Sigmoid colon (tissue), 7 donors: Measurements from ENCODE around the gene IL3. TPM values are rescaled to one million over a fixed set of nuclear protein-coding genes. Genes with fewer than 3 reads are reported as not detected.

Experiments
- DNase-seq: peaks from one replicate; pipeline ENCODE4 v3.0.0-alpha.2; 2019
- H3K27ac ChIP-seq, 4 donors: fragments of 200-600 bp; sonication (generic); one replicate each; pipeline ENCODE4 v1.5.1; 2016 to 2019; ENCODE audit warnings: mild to moderate bottlenecking in 1 of 4
- H3K27me3 ChIP-seq, 3 donors: fragments of 200-600 bp; sonication (generic); one replicate each; pipeline ENCODE4 v1.5.1; 2019; ENCODE audit warnings: mild to moderate bottlenecking in 1 of 3
- H3K36me3 ChIP-seq, 4 donors: fragments of 200-600 bp; sonication (generic); one replicate each; pipeline ENCODE4 v1.5.1; 2016 to 2019
- H3K4me1 ChIP-seq, 4 donors: fragments of 200-600 bp; sonication (generic); one replicate each; pipeline ENCODE4 v1.5.1; 2017 to 2019
- H3K4me3 ChIP-seq, 4 donors: fragments of 200-600 bp; sonication (generic); one replicate each; pipeline ENCODE4 v1.5.1; 2017 to 2019; ENCODE audit warnings: mild to moderate bottlenecking in 2 of 4, moderate library complexity in 1 of 4
- H3K9me3 ChIP-seq, 4 donors: fragments of 200-600 bp in 3 of 4; sonication (generic) in 3 of 4; one replicate each; pipeline versions ENCODE4 v1.5.1 to v1.6.1; 2013 to 2019
- CTCF ChIP-seq, 4 experiments: fragments of 450-650 bp in 3 of 4; fragments of 200-600 bp in 1 of 4; IDR thresholded peaks; one replicate each; pipeline ENCODE4 v1.5.1; 2016 to 2019; ENCODE audit warnings: antibody characterized with exemption in 4 of 4, mild to moderate bottlenecking in 3 of 4, moderate library complexity in 2 of 4
- EP300 ChIP-seq, 4 donors: sonication (generic); formaldehyde crosslinking; IDR thresholded peaks; one replicate each; pipeline ENCODE4 v1.6.1; 2017; ENCODE audit warnings: antibody characterized with exemption in 4 of 4
- POLR2A ChIP-seq, 2 donors: fragments of 450-650 bp; IDR thresholded peaks; one replicate each; pipeline ENCODE4 v1.6.1; 2016; ENCODE audit warnings: antibody characterized with exemption in 2 of 2, mild to moderate bottlenecking in 2 of 2, moderate library complexity in 2 of 2
- POLR2AphosphoS5 ChIP-seq, 4 donors: sonication (generic); formaldehyde crosslinking; IDR thresholded peaks; one replicate each; pipeline ENCODE4 v1.6.1; 2017; ENCODE audit warnings: antibody characterized with exemption in 4 of 4
- WGBS, 2 donors: extraction: QIAGEN DNeasy Blood & Tissue Kit; methylation state at CpG; one replicate each; pipeline ENCODE4 v1.1.7; 2013; 5-methylcytosine and 5-hydroxymethylcytosine counted together
- intact Hi-C: fragments of 100-400 bp; cut with DNase I; formaldehyde crosslinking; loops from one replicate; pipeline ENCODE4 v1.15.1; 2023
- polyA plus RNA-seq, 3 donors: library from polyadenylated mRNA; stranded (reverse); fragments of 200-250 nt; gene quantifications; one replicate each; pipeline ENCODE4 v1.2.3, GENCODE V29; 2013
- total RNA-seq, 4 donors: library from RNA; depleted of rRNA; stranded (reverse); fragments of >200 nt; gene quantifications; one replicate each; pipeline ENCODE4 v1.1.0, GENCODE V29; 2016
- donor health status: healthy with polysubstance abuse.
- donor health status: Bipolar disorder and iron deficiency.
- donor health status: healthy.

The IL3 gene
- total and polyA plus RNA-seq, 7 donors: not detected

- no peak overlapping the region for H3K27ac ChIP-seq
- no peak for TF ChIP-seq POLR2A (IDR thresholded peaks at IDR 0.05)
- TF ChIP-seq EP300 (IDR thresholded peaks at IDR 0.05): no peak
- TF ChIP-seq CTCF (IDR thresholded peaks at IDR 0.05): no peak
- TF ChIP-seq POLR2AphosphoS5 (IDR thresholded peaks at IDR 0.05): no peak
- H3K4me3 ChIP-seq: no peak overlapping the region
- intact Hi-C loops: no loop called here
- peaks cover 0 to under 1% (median under 1%) of the 10 kb centered on the region in 4 donors for H3K4me1 ChIP-seq
- WGBS, 2 donors: 75 to 88% methylated on average over 5 of the region's 5 CpGs
- no peak for DNase-seq
- no peaks in the 10 kb centered on the region for H3K9me3 ChIP-seq
- no peaks in the 10 kb centered on the region for H3K27me3 ChIP-seq
- no peaks in the 10 kb centered on the region for H3K36me3 ChIP-seq
Observed at GRCh38 chr5:132098151-132098594, 37.7 kb downstream of the IL3 start.

GRCh38 chr5:132098621-132099020 is 38.2 kb downstream of the IL3 start:
- no peak overlapping the region for H3K27ac ChIP-seq
- no peaks in the 10 kb centered on the region for H3K9me3 ChIP-seq
- no peak overlapping the region for H3K4me3 ChIP-seq
- intact Hi-C loops: no loop called here
- peaks cover 0 to 5% (median 2%) of the 10 kb centered on the region in 4 donors for H3K4me1 ChIP-seq
- no peak for DNase-seq
- no peaks in the 10 kb centered on the region for H3K27me3 ChIP-seq
- TF ChIP-seq EP300 (IDR thresholded peaks at IDR 0.05) (no peak), CTCF (IDR thresholded peaks at IDR 0.05) (no peak), POLR2AphosphoS5 (IDR thresholded peaks at IDR 0.05) (no peak), POLR2A (IDR thresholded peaks at IDR 0.05) (no peak)
- H3K36me3 ChIP-seq: no peaks in the 10 kb centered on the region

- Histone ChIP-seq H3K4me1 (peaks cover 0 to 10% (median 4%) of the 10 kb centered on the region in 4 donors), H3K27ac (no peak overlapping the region), H3K9me3 (no peaks in the 10 kb centered on the region), H3K4me3 (no peak overlapping the region), H3K27me3 (no peaks in the 10 kb centered on the region), H3K36me3 (no peaks in the 10 kb centered on the region)
- intact Hi-C loops: no loop called here
- no peak for DNase-seq
- 59 to 84% methylated on average over 5 of the region's 5 CpGs for WGBS, 2 donors
- no peak for TF ChIP-seq POLR2AphosphoS5 (IDR thresholded peaks at IDR 0.05)
- no peak for TF ChIP-seq EP300 (IDR thresholded peaks at IDR 0.05)
- TF ChIP-seq CTCF (IDR thresholded peaks at IDR 0.05): no peak
- TF ChIP-seq POLR2A (IDR thresholded peaks at IDR 0.05): no peak
Observed at GRCh38 chr5:132099076-132099748, 38.8 kb downstream of the IL3 start.

GRCh38 chr5:132099905-132100304 is 39.5 kb downstream of the IL3 start:
- Histone ChIP-seq H3K27me3 (no peaks in the 10 kb centered on the region), H3K27ac (no peak overlapping the region), H3K36me3 (no peaks in the 10 kb centered on the region), H3K9me3 (no peaks in the 10 kb centered on the region), H3K4me1 (peaks cover 0 to 10% (median 4%) of the 10 kb centered on the region in 4 donors), H3K4me3 (no peak overlapping the region)
- DNase-seq: no peak
- WGBS, 2 donors: 90 to 94% methylated on average over 3 of the region's 3 CpGs
- intact Hi-C loops: no loop called here
- TF ChIP-seq POLR2A (IDR thresholded peaks at IDR 0.05) (no peak), CTCF (IDR thresholded peaks at IDR 0.05) (no peak), EP300 (IDR thresholded peaks at IDR 0.05) (no peak), POLR2AphosphoS5 (IDR thresholded peaks at IDR 0.05) (no peak)
